HG03439 (cell line): ENCODE measurements around the gene RB1.
"Not testable (repeated sequence)": the region's sequence is repeated elsewhere in the genome, so short reads cannot be mapped to it uniquely, and the experiment has no call there.

Experiments used
- ATAC-seq: cut with Tn5 transposase; IDR thresholded peaks from one replicate; pipeline ENCODE4 v1.9.1; 2021; ENCODE audit warnings: mild to moderate bottlenecking, moderate library complexity; ENCODE audit not compliant: unreplicated experiment

The RB1 gene

GRCh38 chr13:48404952-48405351, 101.4 kb downstream of the RB1 start:
- no peak for ATAC-seq

- no peak for ATAC-seq
Observed at GRCh38 chr13:48405875-48406274, 102.3 kb downstream of the RB1 start.

GRCh38 chr13:48410199-48410598, 106.6 kb downstream of the RB1 start:
- no peak for ATAC-seq

DNA sequence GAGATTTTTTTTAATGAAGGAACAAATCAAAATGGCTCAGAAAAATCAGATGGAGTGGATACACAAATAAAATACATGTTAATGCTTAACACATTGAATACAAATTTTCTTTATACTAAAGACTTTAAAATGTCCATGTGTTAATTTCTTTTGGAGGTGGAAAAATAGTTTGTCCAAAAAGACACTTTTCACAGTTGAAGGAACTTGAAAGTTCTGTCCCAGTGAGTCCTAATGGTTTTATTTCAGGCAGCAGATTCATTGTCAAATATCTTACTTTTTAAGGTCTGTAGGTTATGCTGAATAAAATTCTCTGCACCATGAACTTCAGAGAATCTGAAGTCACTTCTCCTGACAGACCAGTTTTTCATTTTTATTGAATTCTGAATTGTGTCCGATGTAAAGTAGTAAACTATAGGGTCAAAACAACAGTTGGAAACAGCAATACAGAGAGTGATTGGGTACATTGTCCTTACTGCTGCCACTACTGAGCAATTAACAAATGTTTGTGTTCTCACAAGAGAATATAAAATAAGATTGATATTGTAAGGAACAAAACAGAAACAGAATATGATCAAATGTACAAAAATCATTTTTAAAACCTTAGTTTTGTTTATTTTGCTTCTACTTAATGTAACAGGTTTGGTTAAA, 107.7 kb downstream of the RB1 start:
- ATAC-seq, result no peak

DNA sequence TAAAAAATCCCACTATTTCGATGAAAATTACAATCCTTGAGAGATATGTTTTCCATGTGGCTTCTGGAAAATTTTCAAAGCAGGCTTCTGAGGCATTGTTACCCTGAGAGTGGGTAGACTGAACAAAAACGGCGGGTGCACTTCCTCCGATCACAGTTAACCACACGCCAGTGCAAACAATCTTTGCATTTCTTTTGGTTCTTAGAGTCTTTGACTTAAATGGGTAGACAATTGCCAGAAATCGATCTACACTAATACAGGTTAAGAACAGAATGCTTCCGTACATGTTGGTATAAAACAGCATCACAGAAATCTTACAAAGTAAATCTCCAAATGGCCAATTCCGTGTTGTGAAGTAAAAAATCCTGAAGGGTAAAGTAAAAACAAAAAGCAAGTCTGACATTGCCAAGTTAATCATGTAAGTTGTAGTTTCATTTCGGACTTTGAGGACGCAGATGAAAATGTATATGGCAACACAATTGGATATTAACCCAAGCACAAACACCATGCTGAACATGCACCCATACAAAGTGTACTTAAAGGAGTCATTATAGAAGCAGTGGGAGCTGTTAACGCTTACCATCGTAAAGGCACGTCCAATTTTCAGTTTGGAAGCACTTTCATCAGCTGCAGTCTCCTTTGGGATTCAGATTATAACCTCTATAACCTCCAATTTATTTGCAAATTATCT, 108.4 kb downstream of the RB1 start:
- no peak for ATAC-seq

GRCh38 chr13:48412881-48413351, 109.4 kb downstream of the RB1 start, which contains the start of gene LPAR6:
Gene LPAR6, minus strand, starts transcription at chr13:48413113. Its CDS starts 690 bp downstream, at chr13:48412423.
- no peak for ATAC-seq

DNA sequence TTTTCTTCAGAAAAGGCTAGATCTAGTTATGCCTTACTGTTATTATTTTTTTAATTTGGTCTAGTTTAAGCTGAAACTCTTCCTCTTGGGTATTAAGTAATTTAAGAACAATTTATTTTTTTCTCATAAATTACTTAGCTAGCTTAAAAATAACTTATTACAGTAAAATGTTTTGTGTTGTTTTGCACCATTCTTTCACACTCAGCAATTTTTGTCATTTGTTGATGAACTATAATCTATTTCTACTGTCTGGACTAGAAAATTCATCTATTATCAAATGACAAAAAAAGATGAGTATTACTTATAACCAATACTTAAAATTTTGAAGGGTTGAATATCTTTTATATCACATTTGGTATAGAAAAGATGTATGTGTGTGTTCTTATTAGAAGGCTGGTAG, 111.0 kb downstream of the RB1 start:
- ATAC-seq, result no peak

- ATAC-seq, result no peak
Observed at GRCh38 chr13:48415516-48415915, 112.0 kb downstream of the RB1 start.

GRCh38 chr13:48422003-48422402, 118.5 kb downstream of the RB1 start:
- not testable (repeated sequence) for ATAC-seq

DNA sequence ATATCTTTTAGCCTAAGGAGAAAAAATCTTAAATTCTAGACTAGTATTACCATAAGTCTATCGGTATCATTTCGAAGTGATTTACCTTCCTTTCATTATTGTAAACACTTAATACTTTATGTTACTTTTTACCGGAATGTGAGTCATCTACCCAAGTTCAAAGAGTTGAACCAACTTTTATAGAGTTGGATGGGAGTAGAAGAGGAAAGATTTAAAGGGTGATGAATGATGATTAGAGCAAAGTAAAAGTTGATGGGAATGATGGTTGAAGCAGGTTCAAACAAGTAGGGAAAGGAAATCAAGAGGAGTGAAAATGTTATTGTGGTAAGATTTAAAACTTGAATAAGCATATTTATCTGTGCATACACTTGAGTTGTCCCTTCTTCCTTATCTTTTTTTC, 120.7 kb downstream of the RB1 start:
- ATAC-seq, result no peak

DNA sequence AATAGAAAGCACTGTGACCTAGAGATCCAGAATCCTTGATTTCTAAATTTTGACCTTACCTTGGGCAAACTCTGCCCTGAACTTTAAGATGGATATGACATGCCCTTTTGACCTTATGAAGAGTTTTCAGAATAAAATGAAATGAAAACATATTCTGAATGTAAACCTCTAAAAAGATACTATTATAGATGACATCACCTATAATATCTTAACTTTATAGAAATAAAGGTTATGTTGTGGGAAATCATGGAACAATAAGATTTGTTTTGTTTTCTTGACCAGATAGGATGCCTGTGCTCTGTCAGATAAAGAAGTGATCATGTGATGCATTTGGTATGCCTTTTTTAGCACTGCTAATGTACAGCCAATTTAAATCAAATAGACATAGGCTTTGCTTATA, 122.5 kb downstream of the RB1 start:
- no peak for ATAC-seq

DNA sequence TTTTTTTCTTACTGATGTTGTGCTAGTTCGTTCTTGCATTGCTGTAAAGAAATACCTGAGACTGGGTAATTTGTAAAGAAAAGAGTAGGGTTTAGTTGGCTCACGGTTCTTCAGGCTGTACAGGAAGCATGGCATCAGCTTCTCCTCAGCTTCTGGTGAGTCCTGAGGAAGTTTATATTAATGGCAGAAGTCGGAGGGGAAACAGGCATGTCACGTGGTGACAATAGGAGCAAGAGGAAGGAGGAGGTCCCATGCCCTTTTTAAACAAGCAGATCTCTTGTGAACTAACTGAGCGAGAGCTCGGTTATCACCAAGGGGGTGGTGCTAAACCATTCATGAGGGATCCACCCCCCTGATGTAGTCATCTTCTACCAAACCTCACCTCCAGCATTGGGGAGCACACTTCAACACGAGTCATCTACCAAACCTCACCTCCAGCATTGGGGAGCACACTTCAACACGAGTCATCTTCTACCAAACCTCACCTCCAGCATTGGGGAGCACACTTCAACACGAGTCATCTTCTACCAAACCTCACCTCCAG, 123.3 kb downstream of the RB1 start:
- ATAC-seq, result not testable (repeated sequence)

DNA sequence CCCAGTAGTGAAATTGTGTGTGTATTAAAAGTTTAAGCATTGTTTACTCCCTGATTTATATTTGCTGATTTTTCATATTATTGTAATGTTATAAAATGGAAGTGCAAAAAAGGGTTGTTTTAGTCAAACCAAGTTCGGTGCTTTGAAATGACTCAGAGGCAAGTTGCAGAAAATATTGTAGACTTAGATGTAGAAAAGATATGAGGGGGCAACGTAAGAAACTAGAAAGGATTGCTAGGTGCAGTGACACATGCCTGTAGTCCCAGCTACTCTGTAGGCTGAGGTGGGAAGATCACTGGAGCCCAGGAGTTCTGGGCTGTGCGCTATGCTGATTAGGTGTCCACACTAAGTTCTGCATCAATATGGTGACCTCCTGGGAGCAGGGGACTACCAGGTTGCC, 125.5 kb downstream of the RB1 start:
- no peak for ATAC-seq

GRCh38 chr13:48429886-48430285, 126.3 kb downstream of the RB1 start:
- peak; percentile 82 for ATAC-seq

- no peak for ATAC-seq
Observed at GRCh38 chr13:48431431-48431830, 127.9 kb downstream of the RB1 start.

DNA sequence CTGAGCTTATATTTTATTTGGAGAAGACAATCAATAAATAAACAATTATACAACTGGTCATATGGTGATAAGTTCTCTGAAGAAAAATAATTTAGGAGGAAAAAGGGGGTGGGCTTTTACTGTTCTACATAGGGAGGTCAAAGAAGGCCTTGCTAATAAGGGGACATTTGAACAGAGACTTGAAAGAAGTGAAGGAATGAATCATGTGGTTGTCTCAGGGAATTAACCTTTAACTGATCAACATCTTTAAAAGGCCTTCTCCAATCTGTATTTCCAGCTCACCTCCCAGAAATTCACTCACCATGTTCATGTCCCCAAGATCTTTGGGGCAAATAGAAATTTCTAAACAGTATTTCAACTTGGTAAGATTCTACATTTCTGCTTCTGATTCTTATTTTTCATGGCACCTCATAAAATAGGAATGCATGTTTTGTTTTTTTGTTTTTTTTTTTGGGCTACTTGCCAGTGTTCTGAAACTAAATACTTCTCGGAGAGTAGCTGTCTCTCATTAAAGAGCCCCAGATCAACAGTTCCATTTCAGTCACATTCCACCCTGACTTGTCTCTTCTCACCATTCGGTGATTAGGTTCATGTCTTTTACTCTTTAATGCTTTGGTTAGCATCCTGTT, 128.6 kb downstream of the RB1 start:
- no peak for ATAC-seq

DNA sequence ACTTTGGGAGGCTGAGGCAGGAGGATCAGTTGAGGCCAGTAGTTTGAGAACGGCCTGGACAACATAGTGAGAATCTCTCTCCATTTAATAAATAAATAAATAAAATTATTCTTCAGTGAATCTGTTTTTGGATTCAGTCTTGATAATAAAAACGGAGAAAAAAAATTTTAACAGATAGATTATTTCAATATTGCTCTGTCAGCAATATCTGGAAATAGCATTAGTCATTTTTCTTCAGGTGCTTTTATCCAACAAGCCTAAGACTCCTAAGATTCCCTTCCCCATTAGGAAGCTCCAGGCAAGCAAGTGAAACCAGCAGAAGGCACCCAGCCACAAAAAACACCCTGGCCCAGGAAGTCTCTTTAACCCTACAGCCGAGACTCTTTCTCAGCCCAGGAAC, 130.6 kb downstream of the RB1 start:
- no peak for ATAC-seq

DNA sequence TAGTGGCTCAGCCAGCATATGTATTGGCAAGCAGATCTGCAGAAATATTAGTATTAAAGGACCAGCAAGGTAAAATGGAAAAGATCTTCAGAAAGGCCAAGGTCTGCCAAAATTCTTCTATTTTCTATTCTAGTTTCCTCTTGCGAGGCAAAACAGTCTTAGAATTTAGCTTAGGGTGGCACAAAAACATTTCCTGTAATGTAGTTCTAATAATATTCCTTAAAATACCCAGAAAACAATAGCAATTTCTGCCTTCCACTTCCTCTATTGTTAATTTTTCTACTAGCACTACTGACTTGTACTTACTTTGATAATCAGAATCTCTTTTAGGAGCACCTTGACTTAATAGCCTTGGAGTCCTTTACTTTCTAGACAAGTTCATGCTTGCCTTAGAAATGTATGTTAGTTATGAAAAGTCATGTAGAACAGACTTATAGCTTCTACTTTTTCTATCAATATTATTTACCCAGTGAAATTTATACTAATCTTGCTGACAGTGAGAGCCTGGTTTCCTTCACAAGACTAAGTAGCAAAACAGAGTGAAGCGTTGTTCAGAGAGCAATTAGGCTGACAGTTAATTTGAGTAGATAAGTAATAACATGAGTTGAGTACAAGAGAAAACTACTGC, 133.2 kb downstream of the RB1 start:
- ATAC-seq, result no peak

GRCh38 chr13:48437371-48437770, 133.8 kb downstream of the RB1 start:
- no peak for ATAC-seq

DNA sequence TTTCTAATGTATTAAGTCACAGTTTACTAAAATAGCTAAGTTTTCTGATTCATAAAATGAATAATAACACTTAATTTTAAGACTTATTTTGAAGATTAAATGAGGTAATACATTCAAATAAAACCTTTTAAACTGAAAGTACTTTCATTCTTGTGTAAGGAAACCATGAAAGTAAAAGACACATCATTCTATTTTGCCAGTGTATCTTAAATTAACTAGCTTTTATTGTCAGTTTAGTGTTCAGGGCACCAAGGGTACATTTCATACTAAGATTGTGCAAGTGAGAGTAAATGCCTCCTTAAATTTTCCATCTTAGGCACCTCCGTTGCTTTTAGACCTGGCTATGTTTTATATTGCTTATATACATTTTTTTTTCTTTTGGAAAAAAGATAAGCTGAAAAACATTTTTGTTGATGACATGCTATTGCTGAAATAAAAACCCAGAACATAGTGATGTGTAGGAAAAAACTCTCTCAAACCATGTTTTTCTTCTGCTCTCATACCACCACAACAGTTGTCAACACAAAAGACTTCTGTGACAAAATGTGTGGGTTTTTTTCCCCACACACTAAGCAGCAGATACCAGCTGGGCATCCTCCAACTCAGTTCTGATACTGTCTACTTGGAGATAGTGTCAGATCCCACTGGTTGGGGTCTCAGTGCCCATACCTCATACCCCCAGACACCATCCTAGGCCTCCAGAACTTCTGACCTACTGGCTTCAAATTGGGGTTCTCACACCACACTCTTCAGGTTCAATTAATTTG, 140.1 kb downstream of the RB1 start:
- no peak for ATAC-seq

DNA sequence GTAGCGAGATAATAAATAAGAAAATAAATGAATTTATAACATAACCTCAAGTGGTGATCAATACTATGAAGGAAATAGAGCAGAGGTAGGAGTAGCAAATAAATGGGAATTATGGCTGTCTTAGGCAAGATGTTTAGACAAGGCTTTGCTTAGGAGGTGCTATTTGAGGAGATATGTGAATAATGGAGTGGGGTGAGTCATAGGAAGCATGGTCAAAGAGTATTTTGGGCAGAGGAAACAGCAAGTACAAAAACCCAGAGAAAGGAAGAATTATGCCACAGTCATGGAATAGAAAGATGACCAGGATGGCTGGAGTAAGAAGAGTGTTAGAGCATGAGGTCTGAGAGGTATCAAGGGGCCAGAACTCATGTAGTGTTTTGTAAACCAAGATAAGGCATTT, 142.9 kb downstream of the RB1 start:
- no peak for ATAC-seq
